ENCODE results near the gene TDRD1. TPM values are rescaled to one million over a fixed set of nuclear protein-coding genes. Genes with fewer than 3 reads are reported as not detected.

The TDRD1 gene
- total RNA-seq, 4 donors from 2014 or later, result 1.7 TPM; not detected in 3

DNA sequence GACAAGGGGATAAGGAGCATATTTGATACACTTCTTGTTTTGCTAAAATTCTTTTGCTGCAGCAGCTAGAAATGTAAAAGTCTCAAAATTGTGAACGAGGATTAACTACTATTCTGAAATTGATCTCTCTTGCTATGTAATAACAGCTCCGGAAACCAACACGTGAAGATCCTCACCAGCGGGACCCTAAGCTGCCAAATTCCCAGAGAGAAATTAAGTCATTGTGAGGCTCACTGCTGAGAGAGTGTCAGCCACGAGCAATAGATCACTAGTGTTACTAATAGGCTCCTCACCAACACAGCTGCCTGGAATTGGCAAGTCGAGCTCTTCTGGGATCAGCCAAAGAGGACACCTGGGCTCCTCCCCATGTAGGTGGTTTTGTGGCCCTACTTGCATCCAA is 54.3 kb downstream of the TDRD1 start:
- H3K4me1 ChIP-seq, result no peaks in the 10 kb centered on the region

DNA sequence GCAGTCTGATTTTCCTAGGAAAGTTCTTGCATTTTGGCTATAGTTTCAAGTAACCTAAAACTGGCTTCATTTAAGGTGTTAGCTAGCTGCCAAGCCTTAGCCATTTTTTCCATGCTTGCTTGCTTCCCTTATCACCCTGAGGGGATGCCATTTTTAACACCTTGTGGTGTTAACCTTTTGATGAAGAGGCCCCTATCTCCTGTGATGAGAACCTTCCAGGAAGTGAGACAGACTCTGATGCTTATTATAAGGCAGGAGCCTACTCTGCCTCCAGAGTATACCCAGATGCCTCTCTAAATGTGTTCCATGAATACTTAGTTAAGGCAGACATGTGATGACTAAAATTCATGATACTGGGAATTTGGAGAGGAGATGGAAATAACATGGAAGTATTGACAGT is 55.0 kb downstream of the TDRD1 start:
- H3K9me3 ChIP-seq, result no peaks in the 10 kb centered on the region
- peaks cover 0 to 2% (median under 1%) of the 10 kb centered on the region in 4 donors for H3K4me1 ChIP-seq
- H3K36me3 ChIP-seq, result no peaks in the 10 kb centered on the region
- TF ChIP-seq POLR2A (IDR thresholded peaks at IDR 0.05), result no peak
- TF ChIP-seq, protein P1, sequence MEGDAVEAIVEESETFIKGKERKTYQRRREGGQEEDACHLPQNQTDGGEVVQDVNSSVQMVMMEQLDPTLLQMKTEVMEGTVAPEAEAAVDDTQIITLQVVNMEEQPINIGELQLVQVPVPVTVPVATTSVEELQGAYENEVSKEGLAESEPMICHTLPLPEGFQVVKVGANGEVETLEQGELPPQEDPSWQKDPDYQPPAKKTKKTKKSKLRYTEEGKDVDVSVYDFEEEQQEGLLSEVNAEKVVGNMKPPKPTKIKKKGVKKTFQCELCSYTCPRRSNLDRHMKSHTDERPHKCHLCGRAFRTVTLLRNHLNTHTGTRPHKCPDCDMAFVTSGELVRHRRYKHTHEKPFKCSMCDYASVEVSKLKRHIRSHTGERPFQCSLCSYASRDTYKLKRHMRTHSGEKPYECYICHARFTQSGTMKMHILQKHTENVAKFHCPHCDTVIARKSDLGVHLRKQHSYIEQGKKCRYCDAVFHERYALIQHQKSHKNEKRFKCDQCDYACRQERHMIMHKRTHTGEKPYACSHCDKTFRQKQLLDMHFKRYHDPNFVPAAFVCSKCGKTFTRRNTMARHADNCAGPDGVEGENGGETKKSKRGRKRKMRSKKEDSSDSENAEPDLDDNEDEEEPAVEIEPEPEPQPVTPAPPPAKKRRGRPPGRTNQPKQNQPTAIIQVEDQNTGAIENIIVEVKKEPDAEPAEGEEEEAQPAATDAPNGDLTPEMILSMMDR (IDR thresholded peaks at IDR 0.05), result no peak
- no peak overlapping the region for H3K4me3 ChIP-seq
- H3K27ac ChIP-seq, result no peak overlapping the region
- no peak for DNase-seq
- no peaks in the 10 kb centered on the region for H3K27me3 ChIP-seq

More for the DNA sequence above, 54.3 kb downstream of the TDRD1 start:
- Histone ChIP-seq H3K9me3 (no peaks in the 10 kb centered on the region), H3K27me3 (no peaks in the 10 kb centered on the region), H3K36me3 (no peaks in the 10 kb centered on the region), H3K4me3 (no peak overlapping the region), H3K27ac (no peak overlapping the region)
- TF ChIP-seq POLR2A (IDR thresholded peaks at IDR 0.05), result no peak
- TF ChIP-seq, protein P1 (IDR thresholded peaks at IDR 0.05), result no peak
- no peak for DNase-seq

DNA sequence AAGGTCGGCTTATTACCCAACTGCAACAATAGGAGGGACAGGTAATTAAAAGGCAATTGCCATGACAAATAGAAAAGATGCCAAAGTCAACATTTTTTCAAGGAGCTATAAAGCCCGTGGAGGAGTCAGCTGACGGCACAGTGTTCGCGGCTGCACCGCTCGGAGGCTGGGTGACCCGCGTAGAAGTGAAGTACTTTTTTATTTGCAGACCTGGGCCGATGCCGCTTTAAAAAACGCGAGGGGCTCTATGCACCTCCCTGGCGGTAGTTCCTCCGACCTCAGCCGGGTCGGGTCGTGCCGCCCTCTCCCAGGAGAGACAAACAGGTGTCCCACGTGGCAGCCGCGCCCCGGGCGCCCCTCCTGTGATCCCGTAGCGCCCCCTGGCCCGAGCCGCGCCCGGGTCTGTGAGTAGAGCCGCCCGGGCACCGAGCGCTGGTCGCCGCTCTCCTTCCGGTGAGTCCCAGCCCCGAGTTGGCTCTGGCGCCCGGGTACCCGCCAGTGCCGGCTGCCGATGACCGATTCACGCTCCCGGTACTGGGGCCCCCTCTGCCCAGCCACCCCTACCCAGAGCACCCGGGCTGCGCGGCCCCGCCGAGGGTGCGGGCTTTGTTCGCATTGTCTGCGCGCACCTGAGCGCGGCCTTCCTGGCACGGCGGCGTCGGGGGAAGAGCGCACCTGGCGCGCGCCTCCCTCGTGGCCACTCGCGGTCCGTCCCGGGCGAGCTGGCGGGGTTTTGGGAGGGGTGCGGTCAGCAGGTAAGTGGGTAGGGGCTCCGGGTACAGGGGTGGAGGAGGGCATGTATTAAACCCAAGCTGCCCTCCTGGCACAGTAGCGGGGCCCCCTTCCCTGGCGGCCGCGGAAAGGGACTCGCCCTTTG is 60.2 kb downstream of the TDRD1 start, which contains the start of gene VWA2:
Gene VWA2, plus strand, starts transcription at position 138 of the 877 bp plus-strand sequence. CDS start 9,460 bp downstream, outside the sequence.
- peak in 1 of 2 donors; percentile 27 for TF ChIP-seq POLR2A (IDR thresholded peaks at IDR 0.05)
- TF ChIP-seq, protein P1 (IDR thresholded peaks at IDR 0.05), result peak in 3 of 6 experiments; percentile 17 to 48 (median 18)
- Histone ChIP-seq H3K27ac (peak within 1 kb of the TSS in 1 of 4 donors; percentile 12), H3K4me3 (peak within 1 kb of the TSS; percentile 30 to 62 (median 44)), H3K4me1 (peaks cover 0 to 9% (median 4%) of the 10 kb centered on the region in 4 donors), H3K27me3 (no peaks in the 10 kb centered on the region), H3K36me3 (no peaks in the 10 kb centered on the region), H3K9me3 (no peaks in the 10 kb centered on the region)
- peak in 2 of 3 donors; percentile 71 to 80 for DNase-seq

DNA sequence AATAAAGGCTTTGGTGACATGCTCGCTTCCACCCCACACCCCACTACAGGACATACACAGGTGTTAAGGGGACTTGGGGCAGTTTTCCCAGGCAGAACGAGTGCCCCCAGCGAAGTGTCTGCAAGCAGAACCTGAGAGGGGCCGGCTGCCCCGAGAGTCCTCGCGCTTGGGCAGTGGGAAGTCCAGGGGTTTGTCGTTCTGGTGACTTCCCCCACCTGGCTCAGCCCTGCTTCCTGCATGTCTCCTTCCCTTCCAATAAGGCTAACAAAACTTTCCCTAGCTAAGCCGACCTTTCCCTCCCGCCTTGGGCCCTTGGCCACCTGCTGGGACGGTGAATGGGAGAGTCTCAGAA is 60.8 kb downstream of the TDRD1 start:
- no peak overlapping the region for H3K27ac ChIP-seq
- no peak for DNase-seq
- no peaks in the 10 kb centered on the region for H3K27me3 ChIP-seq
- peak overlapping the region in 3 of 4 donors; percentile 30 to 62 (median 55) for H3K4me3 ChIP-seq
- no peaks in the 10 kb centered on the region for H3K9me3 ChIP-seq
- TF ChIP-seq, protein P1 (IDR thresholded peaks at IDR 0.05), result no peak
- no peak for TF ChIP-seq POLR2A (IDR thresholded peaks at IDR 0.05)
- H3K4me1 ChIP-seq, result peaks cover 0 to 15% (median 4%) of the 10 kb centered on the region in 4 donors
- H3K36me3 ChIP-seq, result no peaks in the 10 kb centered on the region

DNA sequence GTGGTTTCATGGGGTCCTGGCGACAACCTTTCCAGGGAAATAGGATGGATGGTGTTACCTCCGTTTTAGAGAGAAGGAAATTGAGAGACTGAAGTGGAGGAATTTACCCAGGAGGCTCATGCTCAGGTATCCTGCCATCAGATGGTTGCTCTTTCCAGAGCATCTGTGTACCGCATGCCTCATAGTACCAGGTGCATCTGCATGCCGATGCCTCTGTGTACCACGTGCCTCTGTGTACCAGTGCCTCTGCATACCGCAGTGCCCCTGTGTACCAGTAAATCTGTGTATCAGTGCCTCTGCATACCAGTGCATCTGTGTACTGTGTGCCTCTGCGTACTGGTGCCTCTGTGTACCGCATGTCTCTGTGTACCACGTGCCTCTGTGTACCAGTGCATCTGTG is 63.1 kb downstream of the TDRD1 start:
- Histone ChIP-seq H3K27me3 (no peaks in the 10 kb centered on the region), H3K4me1 (peaks cover 0 to 18% (median 4%) of the 10 kb centered on the region in 4 donors), H3K4me3 (no peak overlapping the region), H3K27ac (no peak overlapping the region), H3K9me3 (no peaks in the 10 kb centered on the region), H3K36me3 (no peaks in the 10 kb centered on the region)
- no peak for DNase-seq
- TF ChIP-seq POLR2A (IDR thresholded peaks at IDR 0.05), result no peak
- TF ChIP-seq, protein P1 (IDR thresholded peaks at IDR 0.05), result no peak
